Skeletal muscle cell (primary cell): Measurements from ENCODE around the gene SMIM17.
"Not testable (repeated sequence)": the region's sequence is repeated elsewhere in the genome, so short reads cannot be mapped to it uniquely, and the experiment has no call there.

Experiments used
- DNase-seq: peaks from one replicate; pipeline ENCODE4 v3.0.0-alpha.2; 2010; ENCODE audit warnings: low read depth
- H3K4me3 ChIP-seq: 2 replicates; pipeline ENCODE4 v1.5.1; 2011; ENCODE audit warnings: low read depth, mild to moderate bottlenecking, control low read depth, low read length, moderate library complexity

Gene SMIM17

DNA sequence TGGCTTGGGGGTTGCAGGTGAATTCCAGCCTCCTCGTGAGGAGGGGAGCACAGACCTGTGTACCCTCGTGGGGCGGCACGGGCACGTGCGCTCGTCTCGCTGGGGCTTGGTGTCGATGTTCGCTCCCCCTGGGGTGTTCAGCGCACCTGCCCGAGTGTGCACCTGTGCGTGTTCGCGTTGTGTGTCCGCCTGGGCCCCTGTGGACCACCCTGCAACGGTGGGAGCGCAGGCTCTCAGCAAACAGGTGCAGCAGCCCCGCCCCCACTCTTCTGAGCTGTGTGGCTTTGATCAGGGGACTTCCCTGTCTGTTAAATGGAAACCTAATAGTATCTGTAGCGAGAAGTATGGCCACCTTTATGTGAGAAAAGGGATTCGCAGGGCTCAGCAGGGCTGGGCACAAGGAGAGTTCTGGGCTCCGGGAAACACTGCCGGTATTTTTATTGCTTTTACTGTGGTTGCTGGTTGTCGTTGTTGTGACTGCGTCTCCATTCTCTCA lies 549 bp downstream of the SMIM17 start:
- DNase-seq: no peak
- no peak overlapping the region for H3K4me3 ChIP-seq

DNA sequence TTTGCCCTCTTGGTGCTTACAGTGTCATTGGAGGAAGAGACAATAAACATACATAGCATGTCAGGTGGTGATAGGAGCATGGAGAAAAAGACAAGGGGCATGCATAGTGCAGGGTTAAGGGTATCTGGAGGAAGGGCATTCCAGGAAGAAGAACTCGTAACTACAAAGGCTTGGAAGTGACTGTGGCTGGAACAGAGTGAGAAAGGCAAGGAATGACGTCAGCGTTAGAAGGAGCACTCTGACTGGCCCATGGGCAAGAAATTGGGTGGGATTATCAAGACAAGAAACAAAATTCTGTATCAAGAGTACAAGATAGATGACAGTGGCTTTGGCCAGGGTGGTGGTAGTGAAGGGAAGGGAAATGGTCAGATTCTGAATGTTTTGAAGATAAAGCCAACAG lies 11.2 kb downstream of the SMIM17 start:
- no peak overlapping the region for H3K4me3 ChIP-seq
- no peak for DNase-seq

DNA sequence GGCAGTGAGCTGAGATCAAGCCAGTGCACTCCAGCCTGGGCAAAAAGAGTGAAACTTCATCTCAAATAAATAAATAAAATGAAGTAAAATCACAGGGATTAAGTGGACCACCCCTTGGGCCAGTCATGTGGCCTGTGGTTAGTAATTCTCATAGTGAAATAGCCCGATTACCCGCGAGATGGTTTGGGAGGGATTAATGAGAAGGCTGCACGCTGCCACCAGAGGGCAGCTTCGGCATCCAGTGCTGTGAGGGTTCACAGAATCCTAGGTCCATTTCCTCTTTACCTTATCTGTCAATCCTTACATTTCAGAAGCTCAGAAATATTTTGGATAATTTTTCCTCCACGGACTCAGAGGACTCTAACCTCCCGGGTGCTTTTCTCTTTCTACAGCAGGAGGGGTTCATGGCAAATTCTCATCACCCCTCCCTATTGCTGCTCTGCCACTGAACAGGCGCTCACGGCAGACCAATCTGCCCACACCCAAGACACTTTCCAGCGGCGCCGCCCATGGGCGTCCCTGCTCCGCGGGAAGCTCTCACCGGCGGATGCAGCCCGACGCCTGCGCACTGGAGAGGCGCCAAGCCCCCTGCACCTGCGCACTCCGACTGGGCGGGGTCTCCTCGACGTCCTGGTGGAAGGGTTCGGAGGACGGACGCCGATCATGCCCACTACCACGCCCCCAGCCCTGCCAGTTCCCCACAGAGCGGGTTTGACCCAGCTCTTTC lies 17.6 kb downstream of the SMIM17 start:
- no peak for DNase-seq
- H3K4me3 ChIP-seq: no peak overlapping the region

DNA sequence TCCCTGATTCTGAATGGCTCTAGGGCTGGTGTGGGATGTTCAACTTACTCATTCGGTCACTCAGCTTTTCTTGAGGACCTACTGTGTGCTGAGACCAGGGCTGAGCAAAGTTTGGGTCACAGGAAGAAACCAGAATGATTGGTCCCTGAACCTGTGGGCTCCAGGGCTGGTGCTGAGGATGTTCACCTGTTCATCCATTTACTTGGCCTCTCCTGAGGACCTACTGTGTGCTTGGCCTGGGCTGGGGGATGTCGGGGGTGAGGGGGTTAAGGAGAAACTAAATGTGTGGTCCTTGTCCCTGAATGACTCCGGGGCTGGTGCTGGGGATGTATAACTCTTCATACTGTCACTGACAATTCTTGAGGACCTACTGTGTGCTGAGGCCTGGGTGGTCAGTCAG lies 18.3 kb downstream of the SMIM17 start:
- no peak for DNase-seq

DNA sequence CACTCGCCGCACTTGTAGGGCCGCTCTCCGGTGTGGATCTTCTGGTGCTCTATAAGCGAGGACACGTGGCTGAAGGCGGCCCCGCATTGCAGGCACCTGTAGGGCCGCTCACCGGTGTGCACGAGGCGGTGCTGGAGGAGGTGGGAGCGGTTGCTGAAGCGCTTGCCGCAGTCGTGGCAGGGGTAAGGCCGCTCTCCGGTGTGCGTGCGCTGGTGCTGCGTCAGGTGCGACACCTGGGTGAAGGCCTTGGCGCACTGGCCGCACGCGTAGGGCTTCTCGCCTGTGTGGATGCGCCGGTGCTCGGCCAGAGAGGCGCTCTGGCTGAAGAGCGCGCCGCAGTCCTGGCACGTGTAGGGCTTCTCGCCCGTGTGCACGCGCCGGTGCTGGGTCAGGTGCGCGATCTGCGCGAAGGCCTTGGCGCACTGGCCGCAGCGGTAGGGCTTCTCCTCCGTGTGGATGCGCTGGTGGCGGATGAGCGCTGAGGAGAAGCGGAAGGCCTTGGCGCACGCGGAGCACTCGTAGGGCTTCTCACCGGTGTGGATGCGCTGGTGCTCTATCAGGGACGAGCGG lies 21.1 kb downstream of the SMIM17 start:
- no peak for DNase-seq
- no peak overlapping the region for H3K4me3 ChIP-seq

More for the DNA sequence above, 18.3 kb downstream of the SMIM17 start:
- H3K4me3 ChIP-seq: no peak overlapping the region

DNA sequence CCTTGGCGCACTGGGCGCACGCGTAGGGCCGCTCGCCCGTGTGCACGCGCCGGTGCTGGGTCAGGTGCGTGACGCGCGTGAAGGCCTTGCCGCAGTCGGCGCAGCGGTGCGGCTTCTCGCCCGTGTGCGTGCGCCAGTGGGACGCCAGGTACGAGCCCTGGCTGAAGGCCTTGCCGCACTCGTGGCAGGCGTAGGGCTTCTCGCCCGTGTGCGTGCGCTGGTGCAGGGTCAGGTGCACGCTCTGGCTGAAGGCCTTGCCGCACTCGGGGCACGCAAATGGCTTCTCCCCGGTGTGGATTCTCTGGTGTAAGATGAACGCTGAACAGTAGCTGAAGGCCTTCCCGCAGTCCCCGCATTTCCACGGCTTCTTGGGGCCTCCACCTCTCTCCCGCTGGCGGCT lies 21.6 kb downstream of the SMIM17 start:
- DNase-seq: no peak
- H3K4me3 ChIP-seq: no peak overlapping the region

DNA sequence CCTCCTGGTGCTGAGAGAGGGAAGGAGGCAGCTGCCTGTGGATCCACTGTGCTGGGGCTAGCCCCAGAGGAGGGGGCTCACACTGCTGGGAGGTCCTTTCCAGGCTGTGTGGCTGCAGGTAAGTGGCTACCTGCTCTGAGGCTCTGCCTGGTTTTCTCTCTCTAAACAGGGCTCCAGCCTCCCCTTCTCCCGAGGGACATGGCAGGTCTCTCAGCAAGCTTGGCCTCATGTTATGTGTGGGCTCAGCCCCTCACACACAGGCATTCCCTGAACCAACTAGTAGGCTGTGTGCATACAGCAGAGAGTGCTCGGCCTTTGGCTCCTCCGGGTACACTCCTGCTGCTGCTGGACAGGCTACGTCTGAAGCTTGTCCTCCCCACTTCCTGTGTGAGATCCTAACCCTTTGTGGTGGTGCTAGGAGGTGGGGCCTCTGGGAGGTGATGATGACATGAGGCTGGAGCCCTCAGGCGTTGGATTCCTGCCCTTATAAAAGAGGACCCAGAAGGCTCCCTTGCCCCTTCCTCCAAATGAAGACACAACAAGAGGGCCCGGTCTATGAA lies 24.4 kb downstream of the SMIM17 start:
- no peak overlapping the region for H3K4me3 ChIP-seq
- no peak for DNase-seq

DNA sequence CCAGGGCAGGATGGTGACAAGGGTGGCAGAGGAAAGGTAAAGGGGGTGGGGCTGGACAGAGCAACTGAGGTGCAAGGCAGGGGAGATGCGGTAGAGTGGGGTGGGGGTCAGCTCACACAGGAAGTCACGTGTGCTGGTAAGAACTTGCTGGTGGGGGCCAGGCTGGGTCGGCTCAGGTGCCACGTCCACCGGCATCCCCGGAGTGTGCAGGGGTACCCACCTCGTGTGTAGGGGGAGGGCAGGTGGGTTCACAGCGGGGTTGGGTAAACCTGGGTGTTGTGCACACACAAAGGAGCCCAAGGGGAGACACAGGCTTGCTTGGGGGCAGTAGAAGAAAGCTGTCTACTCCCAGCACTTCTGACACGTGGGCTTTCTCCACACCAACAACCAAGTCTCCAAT lies 25.7 kb downstream of the SMIM17 start:
- no peak overlapping the region for H3K4me3 ChIP-seq
- DNase-seq: no peak

DNA sequence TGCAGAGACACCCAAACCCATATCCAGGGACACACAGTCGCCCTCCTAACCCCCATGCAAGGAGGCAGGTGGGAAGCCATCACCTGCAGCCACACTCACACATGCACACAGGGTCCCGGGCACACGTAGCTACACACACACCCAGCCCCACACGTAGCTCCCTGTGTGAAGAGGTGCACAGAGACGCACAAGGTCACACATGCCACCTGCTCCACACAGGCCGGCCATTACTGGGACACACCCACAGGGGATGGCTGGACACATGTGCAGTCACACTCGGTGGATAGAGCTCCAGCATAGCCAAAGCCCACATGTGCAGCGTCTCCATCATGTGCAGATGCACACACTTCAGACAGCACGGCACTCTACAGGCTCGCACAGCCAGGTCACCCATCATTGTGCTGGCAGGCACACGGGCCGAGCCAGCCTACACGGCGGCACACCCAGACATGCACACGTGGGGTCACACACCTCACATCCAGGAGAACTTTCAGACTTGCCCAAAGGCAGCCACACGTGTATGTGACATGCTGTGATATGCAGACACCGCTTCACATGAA lies 27.5 kb downstream of the SMIM17 start:
- no peak overlapping the region for H3K4me3 ChIP-seq
- no peak for DNase-seq

DNA sequence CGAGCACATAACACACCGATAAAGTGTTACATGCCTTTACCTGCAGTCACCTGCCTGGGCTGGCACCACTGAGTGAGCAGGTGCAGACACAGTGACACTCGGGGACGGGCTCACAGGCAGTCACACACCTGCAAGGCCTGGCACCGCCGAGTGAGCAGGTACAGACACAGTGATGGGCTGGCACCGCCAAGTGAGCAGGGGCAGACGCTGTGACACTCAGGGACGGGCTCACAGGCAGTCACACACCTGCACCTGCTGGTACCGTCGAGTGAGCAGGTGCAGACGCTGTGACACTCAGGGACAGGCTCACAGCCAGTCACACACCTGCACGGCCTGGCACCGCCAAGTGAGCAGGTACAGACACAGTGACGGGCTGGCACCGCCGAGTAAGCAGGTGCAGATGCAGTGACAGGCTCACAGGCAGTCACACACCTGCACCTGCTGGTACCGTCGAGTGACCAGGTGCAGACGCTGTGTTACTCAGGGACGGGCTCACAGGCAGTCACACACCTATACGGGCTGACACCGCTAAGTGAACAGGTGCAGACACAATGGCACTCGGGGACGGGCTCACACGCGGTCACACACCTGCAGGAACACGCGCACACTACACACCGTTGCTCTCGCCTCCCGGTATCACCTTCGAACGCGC lies 28.1 kb downstream of the SMIM17 start:
- peak overlapping the region; percentile 34 for H3K4me3 ChIP-seq
- DNase-seq: no peak

DNA sequence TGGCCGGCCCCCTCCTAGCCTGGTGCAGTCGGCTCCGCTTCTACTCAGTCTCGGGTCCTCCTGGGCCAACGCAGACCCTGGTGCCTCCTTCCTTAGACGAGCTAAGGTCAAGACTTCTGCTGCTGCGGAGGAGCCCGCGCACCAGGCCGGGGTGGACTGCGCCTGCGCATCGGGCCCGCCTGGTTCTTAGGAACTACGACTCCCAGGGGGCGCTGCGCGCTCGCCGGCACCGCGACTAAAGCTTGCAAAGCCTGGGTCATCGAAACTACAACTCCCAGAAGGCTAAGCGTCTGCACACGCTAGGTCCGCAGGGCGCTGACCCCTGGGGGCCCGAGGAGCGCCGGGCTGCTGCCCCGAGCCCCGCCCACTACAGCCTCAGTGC lies 28.6 kb downstream of the SMIM17 start, which contains the start of gene ZNF835:
ZNF835 (minus strand) TSS at position 145 of the 382 bp plus-strand sequence. CDS start 6,559 bp downstream, outside the sequence.
- H3K4me3 ChIP-seq: peak within 1 kb of the TSS; percentile 34
- DNase-seq: no peak

DNA sequence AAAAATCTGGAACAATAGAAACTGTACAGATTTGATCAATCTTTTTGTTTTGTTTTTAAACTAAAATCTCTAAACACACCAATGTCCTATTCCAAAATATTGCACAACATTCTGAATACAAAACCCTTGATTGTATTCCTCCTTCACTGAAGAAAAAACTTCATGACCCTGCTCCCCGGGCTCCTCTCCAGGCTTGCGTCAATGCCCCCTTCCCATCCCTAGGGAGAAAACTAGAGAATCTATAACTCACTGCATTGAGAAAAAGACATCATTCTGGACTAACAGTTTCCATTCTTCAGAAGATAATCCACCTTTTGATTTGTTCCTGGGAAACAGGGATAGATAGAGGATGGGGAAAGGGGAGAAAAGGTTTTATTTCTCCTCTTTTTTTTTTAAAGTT lies 29.7 kb downstream of the SMIM17 start:
- DNase-seq: not testable (repeated sequence)

DNA sequence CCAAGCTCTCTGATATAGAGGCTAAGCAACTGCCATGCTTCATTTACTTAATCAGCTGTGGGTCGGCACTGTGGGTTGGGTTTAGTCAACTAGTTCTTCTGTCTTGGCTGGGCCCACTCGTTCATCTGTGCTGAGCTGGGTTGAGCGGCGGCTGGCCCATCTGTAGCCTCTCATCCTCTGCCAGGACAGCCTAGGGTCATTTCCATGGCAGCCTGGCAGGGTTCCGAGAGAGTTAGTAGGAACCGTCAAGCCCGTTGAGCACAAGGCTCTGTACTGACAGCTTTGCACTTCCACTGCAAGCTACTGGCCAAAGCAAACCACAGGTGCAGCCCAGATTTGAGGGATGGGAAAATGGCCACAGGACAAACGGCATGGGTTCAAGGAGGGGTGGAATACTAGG lies 35.2 kb downstream of the SMIM17 start:
- H3K4me3 ChIP-seq: no peak overlapping the region
- no peak for DNase-seq

More for the DNA sequence above, 29.7 kb downstream of the SMIM17 start:
- H3K4me3 ChIP-seq: not testable (repeated sequence)

DNA sequence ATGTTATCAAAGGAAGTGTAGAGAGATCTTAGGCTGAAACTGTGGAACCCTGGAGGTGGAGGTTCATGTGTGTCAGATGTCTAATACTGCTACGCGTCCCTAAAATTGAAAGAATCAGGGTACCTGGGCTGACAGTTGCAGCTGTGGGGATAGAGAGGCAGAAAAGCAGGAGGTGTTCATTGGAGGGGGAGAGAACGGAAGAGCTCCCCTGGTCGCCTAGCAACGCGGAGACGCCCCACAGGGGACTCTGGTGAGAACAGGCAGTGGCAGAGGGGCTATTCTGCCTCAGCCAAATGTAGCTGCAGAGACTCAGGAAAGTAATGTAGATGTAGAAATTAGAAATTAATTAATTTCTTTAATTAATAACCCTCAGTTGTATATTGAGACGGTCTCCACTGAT lies 38.7 kb downstream of the SMIM17 start:
- no peak overlapping the region for H3K4me3 ChIP-seq
- DNase-seq: no peak

DNA sequence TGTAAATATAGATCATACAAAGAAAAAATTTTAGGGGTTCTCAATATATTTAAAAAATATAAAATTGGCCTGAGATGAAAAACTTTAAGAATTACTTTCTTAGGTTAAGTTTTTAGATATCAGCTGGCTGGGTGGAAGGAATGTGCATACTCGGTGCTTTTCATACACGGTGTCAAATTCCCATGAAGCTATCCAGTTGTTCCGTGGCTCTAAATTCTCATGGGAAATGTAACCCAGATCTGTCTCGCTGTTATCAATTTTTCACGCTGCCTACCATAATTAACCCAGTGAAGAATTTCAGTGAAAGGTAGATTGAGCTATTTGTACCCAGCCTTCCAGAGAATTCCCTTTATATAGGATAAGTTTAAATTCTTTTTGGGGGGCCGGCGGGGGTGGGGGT lies 40.2 kb downstream of the SMIM17 start:
- no peak for DNase-seq
- H3K4me3 ChIP-seq: no peak overlapping the region

DNA sequence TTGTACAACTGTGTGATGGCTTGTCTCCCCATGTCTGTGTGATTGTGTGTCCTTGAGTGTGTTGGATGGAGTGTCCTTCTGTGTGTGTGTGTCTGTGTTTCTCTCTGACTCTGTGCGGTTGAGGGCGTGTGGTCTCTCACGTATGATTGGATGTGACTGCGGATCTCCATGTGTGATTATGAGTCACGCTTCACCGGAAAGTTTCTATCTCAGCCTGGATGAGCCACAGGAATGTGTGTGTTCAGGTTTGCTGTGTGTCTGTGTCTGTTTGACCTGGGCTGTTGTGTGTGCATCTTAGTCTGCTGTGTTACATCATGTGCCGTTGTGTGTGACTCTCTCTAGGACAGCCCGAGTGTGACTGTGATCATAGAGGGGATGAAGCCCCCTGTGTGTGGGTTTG lies 44.1 kb downstream of the SMIM17 start:
- no peak overlapping the region for H3K4me3 ChIP-seq
- no peak for DNase-seq

DNA sequence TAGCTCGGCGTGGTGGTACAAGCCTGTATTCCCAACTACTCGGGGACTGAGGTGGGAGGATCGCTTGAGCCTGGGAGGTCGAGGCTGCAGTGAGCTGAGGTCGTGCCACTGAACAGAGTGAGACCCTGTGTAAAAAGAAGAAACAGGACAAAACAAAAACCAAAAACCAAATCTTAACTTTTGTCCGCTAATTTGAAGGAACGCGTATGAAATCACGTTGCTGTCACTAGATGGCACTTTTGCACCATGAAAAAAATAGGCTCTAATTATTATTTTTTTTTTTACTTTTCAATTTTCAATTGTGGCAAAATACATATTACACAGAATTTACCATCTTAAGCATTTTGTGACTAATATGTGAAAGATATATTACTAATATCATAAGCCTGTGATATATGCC lies 46.2 kb downstream of the SMIM17 start:
- DNase-seq: no peak

DNA sequence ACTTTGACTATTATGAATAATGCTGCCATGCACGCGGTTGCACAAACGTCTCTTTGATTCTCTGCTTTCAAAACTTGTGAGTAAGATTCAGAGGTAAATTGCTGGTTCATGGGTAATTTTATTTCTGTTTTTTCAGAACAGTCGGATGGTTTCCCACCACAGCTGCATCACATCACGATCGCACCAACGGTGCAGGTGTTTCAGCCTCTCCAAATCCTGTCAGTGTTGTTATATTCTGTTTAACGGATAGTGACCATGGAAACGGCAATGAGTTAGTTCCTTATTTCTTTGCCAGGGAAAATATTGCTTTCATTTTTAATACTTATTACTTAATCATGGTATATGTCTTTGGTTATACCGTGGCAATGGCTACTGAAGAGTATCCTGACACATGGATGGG lies 47.7 kb downstream of the SMIM17 start:
- no peak for DNase-seq
- no peak overlapping the region for H3K4me3 ChIP-seq

More for the DNA sequence above, 46.2 kb downstream of the SMIM17 start:
- no peak overlapping the region for H3K4me3 ChIP-seq

DNA sequence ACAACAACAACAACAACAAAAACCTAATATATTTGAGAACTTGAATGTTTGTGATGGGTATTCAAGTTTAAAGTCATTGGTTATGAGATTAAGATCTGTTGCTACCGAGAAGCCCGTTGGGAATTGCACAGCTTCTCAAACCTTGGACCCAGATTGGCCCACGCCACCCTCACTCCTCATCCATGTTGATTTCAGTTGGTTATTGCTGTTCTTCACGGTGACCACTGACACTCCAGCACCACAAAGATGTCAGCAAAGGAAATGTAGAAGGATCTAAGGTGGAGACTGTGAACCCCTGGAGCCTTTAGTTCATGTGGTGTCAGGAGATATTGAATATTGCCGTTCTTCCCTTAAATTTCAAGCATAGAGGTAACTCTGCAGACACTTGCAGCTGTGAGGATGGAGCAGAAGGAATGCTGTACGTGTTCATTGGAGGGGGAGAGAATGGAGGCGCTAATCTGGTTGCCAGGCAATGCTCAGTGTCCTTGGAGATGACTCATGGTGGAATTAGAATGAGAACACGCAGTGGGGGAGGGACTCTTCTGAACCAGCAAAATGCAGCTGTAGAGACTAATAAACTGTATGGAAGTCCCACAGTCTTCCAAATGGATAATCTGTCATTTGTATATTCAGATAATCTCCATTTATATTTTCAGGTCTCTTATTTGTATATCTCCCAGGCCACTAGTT lies 49.4 kb downstream of the SMIM17 start:
- DNase-seq: no peak
- H3K4me3 ChIP-seq: no peak overlapping the region
